H1 (cell line): ENCODE measurements around the gene SH3RF3. TPM values are rescaled to one million over a fixed set of nuclear protein-coding genes. Genes with fewer than 3 reads are reported as not detected.

Experiments
- CTCF ChIA-PET: fragments of 300-600 bp; sonication (Branson Sonifier 250); formaldehyde crosslinking; loops from one replicate; lab custom pipeline; 2021; ENCODE audit not compliant: partially characterized antibody; lab: Charles Lee
- POLR2A ChIA-PET: fragments of 300-600 bp; sonication (Branson Sonifier 250); formaldehyde crosslinking; loops from one replicate; lab custom pipeline; 2021; ENCODE audit warnings: inconsistent platforms; ENCODE audit not compliant: partially characterized antibody; lab: Charles Lee
- DNase-seq, 2 experiments: peaks; one replicate each; pipeline versions ENCODE4 v3.0.0 to v3.0.0-alpha.2; 2010 to 2022; ENCODE audit warnings: low spot score in 2 of 2, low read depth in 1 of 2, mixed read lengths in 1 of 2
- FAIRE-seq: peaks from 2 replicates; lab custom pipeline; 2011; peaks lifted over from hg19 to GRCh38; lab: Jason Lieb, UNC
- H2AFZ ChIP-seq: 2 replicates; pipeline ENCODE4 v1.8.1; 2012; ENCODE audit warnings: low read length, inconsistent platforms
- H2AK5ac ChIP-seq: 2 replicates; pipeline ENCODE4 v1.6.1; 2013; ENCODE audit warnings: low read depth, low read length
- H2BK120ac ChIP-seq: replicated peaks from 2 replicates; pipeline ENCODE3; 2013; ENCODE audit warnings: low read depth, low read length, inconsistent platforms
- H2BK12ac ChIP-seq: 2 replicates; pipeline ENCODE4 v1.6.1; 2013; ENCODE audit warnings: low read depth, low read length
- H2BK15ac ChIP-seq: 2 replicates; pipeline ENCODE4 v1.6.1; 2013; ENCODE audit warnings: low read length
- H2BK20ac ChIP-seq: 2 replicates; pipeline ENCODE4 v1.6.1; 2013; ENCODE audit warnings: low read length
- H2BK5ac ChIP-seq: 2 replicates; pipeline ENCODE4 v1.6.1; 2013; ENCODE audit warnings: low read depth, low read length
- H3K14ac ChIP-seq: 2 replicates; pipeline ENCODE4 v1.6.1; 2013; ENCODE audit warnings: inconsistent platforms; ENCODE audit not compliant: insufficient read length
- H3K18ac ChIP-seq: 2 replicates; pipeline ENCODE4 v1.6.1; 2013; ENCODE audit warnings: low read length; ENCODE audit errors: extremely low read depth
- H3K23ac ChIP-seq: 2 replicates; pipeline ENCODE4 v1.6.1; 2013; ENCODE audit warnings: inconsistent platforms; ENCODE audit not compliant: insufficient read length
- H3K23me2 ChIP-seq: 2 replicates; pipeline ENCODE4 v1.6.1; 2013; ENCODE audit warnings: low read depth, low read length
- H3K27ac ChIP-seq: 2 replicates; pipeline ENCODE4 v1.6.1; 2011; ENCODE audit warnings: low read depth, low read length, inconsistent platforms
- H3K27me3 ChIP-seq, 4 experiments: replicated peaks in 1 of 4; 1 replicate in 1 of 4; 2 replicates in 3 of 4; pipeline versions ENCODE4 v1.6.1 to v1.8.1; 2011 to 2013; ENCODE audit warnings: low read length in 3 of 4, mild to moderate bottlenecking in 3 of 4, inconsistent platforms in 2 of 4, mixed read lengths in 2 of 4, moderate library complexity in 1 of 4; ENCODE audit not compliant: control insufficient read depth in 3 of 4, insufficient read depth in 3 of 4; ENCODE audit errors: extremely low read depth in 1 of 4
- H3K36me3 ChIP-seq, 4 experiments: 2 replicates each; pipeline versions ENCODE4 v1.6.1 to v1.8.1; 2011 to 2013; ENCODE audit warnings: mild to moderate bottlenecking in 4 of 4, low read length in 3 of 4, moderate library complexity in 2 of 4, control low read depth in 1 of 4, inconsistent platforms in 1 of 4; ENCODE audit not compliant: insufficient read depth in 4 of 4, control insufficient read depth in 2 of 4
- H3K4ac ChIP-seq: replicated peaks from 2 replicates; pipeline ENCODE3; 2013; ENCODE audit warnings: low read length, low read depth, mixed read lengths, inconsistent platforms; ENCODE audit not compliant: insufficient read length
- H3K4me1 ChIP-seq, 4 experiments: replicated peaks in 1 of 4; 1 replicate in 1 of 4; 2 replicates in 3 of 4; pipeline versions ENCODE4 v1.6.1 to v1.8.1; 2011 to 2013; ENCODE audit warnings: low read length in 3 of 4, inconsistent platforms in 2 of 4, mixed read lengths in 1 of 4; ENCODE audit not compliant: insufficient read depth in 4 of 4, control insufficient read depth in 3 of 4
- H3K4me2 ChIP-seq, 2 experiments: 2 replicates each; pipeline versions ENCODE4 v1.6.1 to v1.8.1; 2011 to 2013; ENCODE audit warnings: low read depth in 2 of 2, low read length in 2 of 2, control low read depth in 1 of 2, inconsistent platforms in 1 of 2, mild to moderate bottlenecking in 1 of 2; ENCODE audit not compliant: insufficient read depth in 1 of 2
- H3K4me3 ChIP-seq, 4 experiments: fragments of 200-600, 300-600 bp in 1 of 4; sonication (generic), shearing (Covaris generic), sonication (Bioruptor Twin) in 1 of 4; 2 replicates each; pipeline versions ENCODE4 v1.5.1 to v1.8.1; 2011 to 2016; ENCODE audit warnings: low read length in 4 of 4, low read depth in 3 of 4, control low read depth in 2 of 4, inconsistent platforms in 2 of 4, mild to moderate bottlenecking in 2 of 4, mixed read lengths in 1 of 4, moderate library complexity in 1 of 4; ENCODE audit not compliant: insufficient read depth in 2 of 4; ENCODE audit errors: extremely low read depth in 1 of 4
- H3K56ac ChIP-seq: replicated peaks from 2 replicates; pipeline ENCODE3; 2013; ENCODE audit warnings: low read depth, mild to moderate bottlenecking, mixed read lengths, low read length, inconsistent platforms; ENCODE audit not compliant: insufficient read length
- H3K79me1 ChIP-seq: 2 replicates; pipeline ENCODE4 v1.6.1; 2013; ENCODE audit warnings: low read depth, low read length, control low read depth
- H3K79me2 ChIP-seq, 2 experiments: 2 replicates each; pipeline versions ENCODE4 v1.6.1 to v1.8.1; 2012 to 2013; ENCODE audit warnings: low read length in 2 of 2, mild to moderate bottlenecking in 2 of 2, inconsistent platforms in 1 of 2; ENCODE audit not compliant: insufficient read depth in 2 of 2, control insufficient read depth in 1 of 2
- H3K9ac ChIP-seq, 4 experiments: replicated peaks in 1 of 4; 1 replicate in 1 of 4; 2 replicates in 3 of 4; pipeline versions ENCODE4 v1.6.1 to v1.8.1; 2011 to 2013; ENCODE audit warnings: low read depth in 3 of 4, low read length in 3 of 4, control low read depth in 2 of 4, mild to moderate bottlenecking in 2 of 4, moderate library complexity in 2 of 4, inconsistent platforms in 1 of 4; ENCODE audit errors: extremely low read depth in 1 of 4
- H3K9me3 ChIP-seq, 2 experiments: 2 replicates each; pipeline versions ENCODE4 v1.6.1 to v1.8.1; 2012 to 2013; ENCODE audit warnings: mild to moderate bottlenecking in 2 of 2, moderate library complexity in 2 of 2, control low read depth in 1 of 2, inconsistent platforms in 1 of 2, low read depth in 1 of 2, low read length in 1 of 2, mixed read lengths in 1 of 2; ENCODE audit not compliant: insufficient read depth in 2 of 2
- H4K20me1 ChIP-seq, 2 experiments: replicated peaks in 1 of 2; 2 replicates each; pipeline versions ENCODE3 to v1.8.1; 2011 to 2013; ENCODE audit warnings: inconsistent platforms in 2 of 2, low read length in 2 of 2, mild to moderate bottlenecking in 1 of 2; ENCODE audit not compliant: insufficient read depth in 2 of 2, control insufficient read depth in 1 of 2
- H4K5ac ChIP-seq: 2 replicates; pipeline ENCODE4 v1.6.1; 2013; ENCODE audit warnings: low read length, low read depth, mixed read lengths, inconsistent platforms; ENCODE audit not compliant: insufficient read length
- H4K8ac ChIP-seq: 2 replicates; pipeline ENCODE4 v1.8.0; 2013; ENCODE audit warnings: mild to moderate bottlenecking, moderate library complexity, low read length, inconsistent platforms; ENCODE audit not compliant: insufficient read depth; ENCODE audit errors: extremely low read depth
- H4K91ac ChIP-seq: replicated peaks from 2 replicates; pipeline ENCODE3; 2013; ENCODE audit warnings: low read length, mixed read lengths, inconsistent platforms; ENCODE audit not compliant: insufficient read length
- FOSL1 ChIP-seq: IDR thresholded peaks from 2 replicates; pipeline ENCODE4 v1.6.1; 2011; ENCODE audit warnings: mild to moderate bottlenecking, low read depth, low read length, moderate library complexity; ENCODE audit not compliant: insufficient read depth
- GABPA ChIP-seq: IDR thresholded peaks from 2 replicates; pipeline ENCODE4 v1.6.1; 2011; ENCODE audit warnings: mild to moderate bottlenecking, low read length, moderate library complexity, borderline replicate concordance; ENCODE audit not compliant: insufficient read depth
- POLR2A ChIP-seq, 2 experiments: IDR thresholded peaks; 1 replicate in 1 of 2; 2 replicates in 1 of 2; pipeline ENCODE4 v1.6.1; 2011; ENCODE audit warnings: low read depth in 2 of 2, low read length in 2 of 2, mild to moderate bottlenecking in 2 of 2; ENCODE audit errors: control extremely low read depth in 1 of 2
- POLR2AphosphoS5 ChIP-seq: IDR thresholded peaks from 2 replicates; pipeline ENCODE4 v1.6.1; 2011; ENCODE audit warnings: low read depth, low read length
- RNF2 ChIP-seq: fragments of 200-900, 300-1000 bp; sonication (generic); IDR thresholded peaks from 2 replicates; pipeline ENCODE4 v1.7.1; 2016; ENCODE audit warnings: borderline replicate concordance, low read depth, mild to moderate bottlenecking, antibody characterized with exemption, low read length; ENCODE audit not compliant: poor library complexity, severe bottlenecking; ENCODE audit errors: missing control alignments
- SIX5 ChIP-seq: IDR thresholded peaks from 2 replicates; pipeline ENCODE4 v1.6.1; 2011; ENCODE audit warnings: mild to moderate bottlenecking, low read depth, low read length
- SP2 ChIP-seq: IDR thresholded peaks from 2 replicates; pipeline ENCODE4 v1.6.1; 2012; ENCODE audit warnings: mild to moderate bottlenecking, low read length, inconsistent platforms
- TEAD4 ChIP-seq: IDR thresholded peaks from 2 replicates; pipeline ENCODE4 v1.6.1; 2012; ENCODE audit warnings: low read depth, low read length, inconsistent platforms, mixed read lengths
- WGBS, 2 experiments: shearing (Covaris generic) in 1 of 2; methylation state at CpG; one replicate each; pipeline versions ENCODE4 v1.1.6 to v1.1.7; 2013 to 2015; ENCODE audit warnings: low lambda C conversion rate in 2 of 2, mixed read lengths in 2 of 2, inconsistent platforms in 1 of 2, low coverage in 1 of 2, missing lambda C conversion rate in 1 of 2; ENCODE audit not compliant: insufficient replicate concordance in 2 of 2, insufficient coverage in 1 of 2, insufficient read length in 1 of 2; ENCODE audit errors: extremely low coverage in 1 of 2, missing lambda C conversion rate in 1 of 2; 5-methylcytosine and 5-hydroxymethylcytosine counted together
- polyA plus RNA-seq, 7 experiments: library from polyadenylated mRNA; depleted of rRNA in 3 of 7; stranded (reverse) in 5 of 7; unstranded in 2 of 7; fragments of >200 nt in 5 of 7; fragments of 200-250 nt in 2 of 7; gene quantifications; 1 replicate in 5 of 7; 2 replicates in 1 of 7; 4 replicates in 1 of 7; pipeline versions ENCODE4 v1.2.1 to v1.2.3, GENCODE V29; 2011 to 2013; ENCODE audit warnings: missing spikeins in 2 of 7, mixed read lengths in 2 of 7
- total RNA-seq: library from RNA; stranded (reverse); fragmentation: NEBNext Ultra II Directional; extraction: Animal tissue kit (Norgen Biotek cat#: 25700); gene quantifications from 2 replicates; pipeline ENCODE4 v1.2.1, GENCODE V29; 2021

Gene SH3RF3
- total and polyA plus RNA-seq, 2 of the 8 experiments (the other 6 are each of a cell fraction or from before 2014, with no cell fraction given) = 0.11 to 0.65 TPM

DNA sequence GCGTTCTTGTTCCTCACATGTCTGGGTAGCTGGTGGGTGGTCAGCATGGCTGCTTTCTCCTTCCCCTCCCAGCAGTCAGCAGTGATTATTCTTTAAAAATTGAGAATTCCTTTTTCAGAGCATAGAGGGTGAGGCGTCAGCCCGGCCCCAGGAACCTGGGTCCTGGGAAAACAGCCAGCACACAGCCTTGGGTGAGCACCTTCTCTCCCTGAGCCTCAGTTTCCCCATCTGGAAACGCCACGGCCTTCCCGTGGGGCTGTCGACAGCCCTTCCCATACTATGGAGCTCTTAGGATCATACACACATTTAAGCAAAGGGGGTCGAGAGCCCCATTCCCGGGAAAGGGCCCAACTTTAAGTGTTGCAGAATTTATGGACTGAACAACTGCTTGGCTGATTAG, 73.5 kb downstream of the SH3RF3 start:
- POLR2A ChIA-PET = no interaction called here
- Histone ChIP-seq H2BK15ac (no peak overlapping the region), H3K79me2 (no peaks in the 10 kb centered on the region), H3K56ac (no peak overlapping the region), H2BK20ac (no peak overlapping the region), H3K4me3 (no peak overlapping the region), H2BK5ac (no peak overlapping the region), H3K4me1 (no peaks in the 10 kb centered on the region), H3K9ac (no peak overlapping the region), H3K23ac (no peak overlapping the region), H2BK12ac (no peak overlapping the region), H2AK5ac (no peak overlapping the region), H4K5ac (no peak overlapping the region), H3K27ac (no peak overlapping the region), H2AFZ (no peak overlapping the region), H2BK120ac (no peak overlapping the region), H3K4ac (no peak overlapping the region), H3K23me2 (no peaks in the 10 kb centered on the region), H4K8ac (no peak overlapping the region), H3K9me3 (no peaks in the 10 kb centered on the region), H3K4me2 (no peak overlapping the region), H3K36me3 (no peaks in the 10 kb centered on the region), H4K91ac (no peak overlapping the region), H3K79me1 (no peaks in the 10 kb centered on the region; the same call in 1 of the 2 replicates), H3K18ac (no peak overlapping the region), H4K20me1 (no peaks in the 10 kb centered on the region), H3K27me3 (no peaks in the 10 kb centered on the region), H3K14ac (no peak overlapping the region)
- DNase-seq = no peak
- no peak for FAIRE-seq
- CTCF ChIA-PET = interaction anchor here (0.6 to 1.5 kb wide), 3 partner anchors 16 to 276 kb away, joined by 3 read pairs; no protein-coding TSS in a partner anchor
- WGBS, 2 experiments = 90% methylated on average over 9 of the region's 9 CpGs; no CpG with 5 or more reads in 1 of the 2 experiments
- TF ChIP-seq GABPA = no peak
- no peak for TF ChIP-seq SIX5
- no peak for TF ChIP-seq SP2
- TF ChIP-seq POLR2AphosphoS5 = no peak
- no peak for TF ChIP-seq RNF2
- no peak for TF ChIP-seq TEAD4
- no peak for TF ChIP-seq FOSL1
- no peak for TF ChIP-seq POLR2A (IDR thresholded peaks at IDR 0.05; ENCODE audit: control extremely low read depth in 1 of 2, low read depth in 2 of 2, low read length in 2 of 2)
